ENCODE measurements around the gene TAF8.

The TAF8 gene

GRCh38 chr6:42118162-42119001 lies 68.1 kb downstream of the TAF8 start:
- Histone ChIP-seq H3K27ac (no peak overlapping the region), H3K27me3 (ENCODE audit: insufficient read depth, low read depth) (no peaks in the 10 kb centered on the region), H3K9ac (no peak overlapping the region), H3K4me1 (ENCODE audit: low read depth, poor library complexity, severe bottlenecking) (no peaks in the 10 kb centered on the region), H3K4me3 (IDR thresholded peaks at IDR 0.05; ENCODE audit: insufficient read depth, low read depth, low read length) (no peak overlapping the region), H4K20me1 (ENCODE audit: insufficient read depth) (no peaks in the 10 kb centered on the region), H2AFZ (ENCODE audit: low read depth) (no peak overlapping the region), H3K36me3 (ENCODE audit: insufficient read depth) (no peaks in the 10 kb centered on the region), H3K4me2 (no peak overlapping the region), H3K79me2 (ENCODE audit: insufficient read depth, low read depth) (no peaks in the 10 kb centered on the region)
- TF ChIP-seq CTCF (conservative IDR thresholded peaks at IDR 0.05; ENCODE audit: low read depth, low read length) = no peak

DNA sequence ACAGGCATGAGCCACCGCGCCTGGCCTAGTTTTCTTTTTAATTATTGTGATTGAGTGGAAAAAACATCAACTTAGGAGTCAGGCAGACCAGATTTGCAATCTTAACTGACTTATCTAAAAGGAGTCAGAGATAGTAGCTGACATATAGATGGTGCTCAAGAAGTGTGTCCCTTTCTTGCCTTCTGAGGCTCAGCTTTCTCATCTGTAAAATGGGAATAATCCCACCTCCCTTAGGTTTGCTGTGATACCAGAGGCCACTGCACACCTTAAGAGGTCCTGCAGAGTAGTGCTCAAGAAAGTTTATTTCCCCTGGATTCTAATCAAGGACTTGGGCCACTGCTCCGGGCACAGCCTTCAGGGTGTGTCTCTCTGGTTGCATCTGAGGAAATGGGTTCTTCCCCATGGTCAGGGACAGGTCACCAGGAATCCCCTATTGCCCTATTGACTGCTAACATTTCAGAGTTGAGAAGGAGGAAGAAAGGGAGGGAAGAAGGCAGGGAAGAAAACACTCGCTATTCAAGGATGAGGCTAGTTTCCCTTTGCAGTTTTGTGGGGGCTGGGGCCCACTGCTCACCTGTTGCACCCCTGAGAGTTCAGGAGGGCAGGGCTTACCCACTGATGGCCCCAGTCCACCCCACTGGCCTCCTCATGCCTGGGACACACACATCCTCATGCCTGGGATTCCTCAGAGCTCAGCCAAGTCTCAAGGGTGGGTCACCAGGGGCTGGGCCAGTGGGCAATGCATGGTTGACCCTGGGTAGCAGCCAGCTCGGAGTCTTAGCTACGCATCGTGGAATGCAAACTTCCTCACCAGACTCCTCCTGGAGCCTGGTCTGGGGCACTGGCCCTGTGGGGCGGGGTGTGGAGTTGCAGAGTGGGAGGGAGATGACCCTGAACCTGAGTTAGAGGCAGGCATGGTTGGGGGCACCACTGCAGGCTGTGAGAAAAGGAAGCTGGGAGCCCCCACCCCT lies 70.9 kb downstream of the TAF8 start:
- Histone ChIP-seq H3K4me1 (ENCODE audit: low read depth, poor library complexity, severe bottlenecking) (no peaks in the 10 kb centered on the region), H3K27ac (no peak overlapping the region), H3K9ac (no peak overlapping the region), H3K79me2 (ENCODE audit: insufficient read depth, low read depth) (no peaks in the 10 kb centered on the region), H3K4me3 (IDR thresholded peaks at IDR 0.05; ENCODE audit: insufficient read depth, low read depth, low read length) (no peak overlapping the region), H2AFZ (ENCODE audit: low read depth) (no peak overlapping the region), H4K20me1 (ENCODE audit: insufficient read depth) (no peaks in the 10 kb centered on the region), H3K36me3 (ENCODE audit: insufficient read depth) (no peaks in the 10 kb centered on the region), H3K27me3 (ENCODE audit: insufficient read depth, low read depth) (no peaks in the 10 kb centered on the region), H3K4me2 (no peak overlapping the region)
- TF ChIP-seq CTCF (conservative IDR thresholded peaks at IDR 0.05; ENCODE audit: low read depth, low read length) = no peak

DNA sequence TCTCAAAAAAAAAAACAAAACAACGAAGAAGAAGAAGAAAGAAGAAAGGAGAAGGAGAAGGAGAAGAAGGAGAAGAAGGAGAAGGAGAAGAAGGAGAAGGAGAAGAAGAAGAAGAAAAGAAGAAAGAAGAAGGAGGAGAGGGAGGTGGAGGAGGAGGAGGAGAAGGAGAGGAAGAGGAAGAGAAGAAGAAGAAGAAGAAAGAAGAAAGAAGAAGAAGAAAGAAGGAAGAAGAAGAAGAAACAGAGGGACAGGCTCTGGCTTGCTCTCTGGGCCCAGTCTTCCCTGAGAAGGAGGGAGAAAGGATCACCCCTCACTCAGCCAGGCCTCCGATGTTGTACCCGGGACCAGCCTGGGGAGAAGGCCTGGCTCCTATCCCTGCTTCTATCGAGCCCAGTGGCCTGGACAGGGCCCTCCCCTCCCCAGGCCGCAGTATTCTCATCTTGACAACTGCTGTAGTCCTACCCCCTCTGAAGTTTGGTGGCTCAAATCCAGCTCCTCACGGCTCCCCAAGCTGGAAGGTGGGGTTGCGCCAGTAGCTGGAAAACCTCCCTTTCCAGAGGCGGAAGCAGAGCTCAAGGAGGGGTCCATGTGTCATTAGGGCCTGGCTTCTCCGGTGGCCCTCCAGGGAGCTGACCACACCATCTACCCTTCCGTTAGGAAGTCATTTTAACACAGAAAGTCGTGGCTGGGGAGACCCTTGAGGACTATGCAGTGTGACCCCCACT lies 73.2 kb downstream of the TAF8 start:
- no peak overlapping the region for H2AFZ ChIP-seq (ENCODE audit: low read depth)
- no peak overlapping the region for H3K9ac ChIP-seq
- no peaks in the 10 kb centered on the region for H3K4me1 ChIP-seq (ENCODE audit: low read depth, poor library complexity, severe bottlenecking)
- no peaks in the 10 kb centered on the region for H3K27me3 ChIP-seq (ENCODE audit: insufficient read depth, low read depth)
- no peak overlapping the region for H3K4me2 ChIP-seq
- H3K79me2 ChIP-seq (ENCODE audit: insufficient read depth, low read depth) = no peaks in the 10 kb centered on the region
- TF ChIP-seq CTCF (conservative IDR thresholded peaks at IDR 0.05; ENCODE audit: low read depth, low read length) = no peak
- H3K4me3 ChIP-seq (IDR thresholded peaks at IDR 0.05; ENCODE audit: insufficient read depth, low read depth, low read length) = no peak overlapping the region
- H3K36me3 ChIP-seq (ENCODE audit: insufficient read depth) = no peaks in the 10 kb centered on the region
- no peaks in the 10 kb centered on the region for H4K20me1 ChIP-seq (ENCODE audit: insufficient read depth)
- no peak overlapping the region for H3K27ac ChIP-seq

GRCh38 chr6:42124223-42124836 lies 74.0 kb downstream of the TAF8 start:
- Histone ChIP-seq H3K27me3 (ENCODE audit: insufficient read depth, low read depth) (no peaks in the 10 kb centered on the region), H3K36me3 (ENCODE audit: insufficient read depth) (no peaks in the 10 kb centered on the region), H4K20me1 (ENCODE audit: insufficient read depth) (no peaks in the 10 kb centered on the region), H3K4me3 (IDR thresholded peaks at IDR 0.05; ENCODE audit: insufficient read depth, low read depth, low read length) (no peak overlapping the region), H3K79me2 (ENCODE audit: insufficient read depth, low read depth) (no peaks in the 10 kb centered on the region), H3K9ac (no peak overlapping the region), H2AFZ (ENCODE audit: low read depth) (no peak overlapping the region), H3K27ac (no peak overlapping the region), H3K4me1 (ENCODE audit: low read depth, poor library complexity, severe bottlenecking) (no peaks in the 10 kb centered on the region), H3K4me2 (no peak overlapping the region)
- no peak for TF ChIP-seq CTCF (conservative IDR thresholded peaks at IDR 0.05; ENCODE audit: low read depth, low read length)
